Ureter (tissue), 1 donor: ENCODE measurements around the gene SEBOX. TPM values are rescaled to one million over a fixed set of nuclear protein-coding genes. Genes with fewer than 3 reads are reported as not detected.

ENCODE experiments used
- DNase-seq: peaks from one replicate; pipeline ENCODE4 v3.0.0-alpha.2; 2020; ENCODE audit warnings: low spot score
- total RNA-seq: library from RNA; stranded (reverse); gene quantifications from one replicate; pipeline ENCODE4 v1.2.4, GENCODE V29; 2023
- donor health status: DM: yes; HTN: yes; CAD: no.

The SEBOX gene
- total RNA-seq, 1 donor from 2014 or later = not detected

DNA sequence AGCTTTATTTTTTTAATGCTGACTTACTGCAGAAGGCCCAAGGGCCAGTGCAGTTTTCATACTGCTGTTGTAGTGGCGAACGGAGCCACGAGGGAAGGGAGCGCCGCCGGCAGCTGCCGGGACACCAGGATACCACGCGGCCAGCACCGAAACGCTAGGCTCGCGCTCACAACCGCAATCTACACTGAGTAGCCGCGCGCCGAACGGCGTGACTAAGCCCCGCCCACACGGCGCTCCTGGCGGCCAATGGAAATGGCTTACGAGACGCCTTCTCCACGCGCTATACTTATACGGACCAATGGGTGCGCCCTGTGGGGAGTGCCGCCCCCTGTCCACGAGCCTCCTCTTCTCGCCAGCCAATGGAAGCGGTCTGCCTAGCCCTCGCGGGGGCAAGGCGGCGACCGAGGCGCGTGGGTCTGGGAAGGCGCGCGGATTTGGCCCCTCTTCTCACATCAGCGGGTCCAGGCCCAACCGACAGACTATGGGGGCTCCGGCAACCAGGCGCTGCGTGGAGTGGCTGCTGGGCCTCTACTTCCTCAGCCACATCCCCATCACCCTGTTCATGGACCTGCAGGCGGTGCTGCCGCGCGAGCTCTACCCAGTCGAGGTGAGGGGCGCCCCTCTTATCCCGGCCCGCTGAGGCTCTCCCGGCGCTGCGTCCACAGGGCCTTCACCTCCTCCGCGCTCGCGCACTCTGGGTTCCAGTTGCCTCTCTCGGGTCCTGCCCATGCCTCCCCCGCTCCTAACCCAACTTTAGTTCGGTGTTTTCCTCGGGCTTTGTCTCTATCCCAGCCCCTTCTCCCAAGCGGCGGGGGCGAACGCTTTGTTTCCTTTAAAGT lies 46.0 kb downstream of the SEBOX start, which contains the start of gene TMEM97:
TSS of gene TMEM97 (plus strand) at position 442 of the 839 bp plus-strand sequence. CDS start at position 482, 40 bp downstream.
- DNase-seq = peak; percentile 96

DNA sequence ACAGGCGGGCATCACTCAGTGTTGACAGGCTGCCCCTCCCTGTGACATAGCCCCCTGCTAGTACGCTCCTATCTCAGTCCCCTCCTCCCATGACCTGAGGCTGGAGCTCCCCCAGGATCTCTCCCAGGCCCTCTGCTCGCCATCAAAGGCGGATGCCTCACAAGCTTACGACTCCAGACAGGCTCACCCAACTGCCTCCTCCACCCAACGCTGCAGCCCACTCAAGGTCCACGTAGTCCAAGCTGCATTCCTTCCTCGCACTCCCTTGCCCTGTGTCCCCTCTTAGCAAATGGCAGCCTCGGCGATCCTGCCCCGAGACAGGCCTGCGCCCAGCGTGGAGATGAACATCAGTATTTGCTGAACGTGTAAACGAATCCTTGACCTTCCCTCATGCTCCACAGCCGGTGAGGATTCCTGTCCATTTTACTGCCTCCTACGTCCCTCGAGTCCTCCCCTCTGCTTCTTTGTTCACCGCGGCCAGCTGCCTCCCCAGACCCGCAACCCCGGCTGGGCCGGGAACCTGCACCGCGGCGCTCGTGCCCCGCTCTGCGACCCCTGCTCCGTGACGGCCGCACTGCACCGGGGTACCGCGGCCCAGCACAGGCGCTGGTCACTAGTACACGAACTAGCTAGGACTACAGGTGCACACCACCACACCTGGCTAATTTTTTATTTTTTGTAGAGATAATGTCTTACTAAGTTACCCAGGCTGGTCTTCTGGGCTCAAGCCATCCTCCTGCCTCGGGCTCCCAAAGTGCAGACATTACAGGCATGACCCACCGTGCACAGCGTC lies 46.8 kb downstream of the SEBOX start:
- no peak for DNase-seq

DNA sequence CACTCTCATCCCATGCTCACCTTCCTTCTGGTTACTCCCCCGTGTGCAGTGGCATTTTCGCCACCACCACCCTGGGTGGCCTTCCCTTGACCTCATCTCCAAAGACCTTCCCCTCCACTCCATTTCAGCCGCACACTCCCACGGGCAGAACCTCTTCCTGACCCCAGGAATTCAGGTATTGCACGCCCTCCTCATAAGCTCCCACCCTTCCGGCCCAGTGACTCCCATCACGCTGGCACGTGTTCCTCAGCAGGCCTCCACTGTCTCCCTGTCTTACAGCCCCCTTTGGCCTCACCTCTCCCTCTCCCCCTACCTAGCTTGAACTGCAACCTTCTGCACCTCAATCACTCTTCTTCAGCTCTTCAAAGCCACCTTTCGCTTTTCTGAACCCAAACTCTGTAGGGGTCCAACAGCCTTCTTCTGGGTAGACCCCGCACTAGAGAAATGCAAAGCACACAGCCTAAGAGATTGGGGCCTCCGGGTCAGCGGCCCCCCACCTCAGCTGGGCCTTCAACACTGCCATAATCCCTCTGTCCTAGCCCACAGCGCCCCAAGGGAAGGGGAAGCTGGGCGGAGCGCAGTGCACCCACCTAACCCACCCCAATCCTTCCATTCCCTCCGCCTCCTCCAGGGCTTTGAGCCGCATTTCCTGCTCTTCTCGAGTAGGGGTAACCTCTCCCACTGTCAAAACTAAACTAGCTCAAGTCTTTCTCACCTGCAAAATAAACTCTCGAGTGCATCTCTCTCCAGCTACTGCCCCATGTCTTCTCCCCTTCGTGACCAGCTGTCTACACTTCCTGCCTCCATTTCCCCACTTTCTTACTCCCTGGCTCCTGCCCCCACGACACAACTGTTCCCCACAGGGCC lies 47.7 kb downstream of the SEBOX start:
- no peak for DNase-seq

GRCh38 chr17:28315846-28316705 lies 48.9 kb downstream of the SEBOX start:
- DNase-seq = no peak

DNA sequence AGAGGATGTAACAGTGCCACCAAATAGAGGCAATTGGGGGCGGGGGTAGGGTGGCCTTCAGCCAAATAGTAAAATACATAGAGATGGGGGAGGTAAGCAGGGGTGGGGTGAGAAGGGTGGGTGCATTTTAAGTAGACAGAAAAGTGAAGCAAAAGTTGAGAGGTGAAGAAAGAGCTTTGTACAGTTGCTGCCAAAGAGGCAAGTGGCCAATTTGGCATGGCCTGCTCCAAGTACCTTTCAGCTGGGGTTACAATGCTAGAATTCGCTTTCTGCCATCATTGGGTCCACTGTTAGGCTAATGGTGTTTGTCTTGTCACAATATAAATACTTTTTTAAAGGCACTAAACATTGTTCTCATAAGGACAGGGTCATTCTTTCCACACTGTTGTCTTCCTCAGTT lies 51.2 kb downstream of the SEBOX start:
- DNase-seq = no peak

Other genes starting within 250 kb of the SEBOX start
- gene TMEM97, start 46.0 kb downstream of the SEBOX start, total RNA-seq = 237 TPM
- 48.8 TPM for gene IFT20, start 29.7 kb downstream of the SEBOX start, total RNA-seq
- 55.1 TPM for gene TNFAIP1, start 29.4 kb downstream of the SEBOX start, total RNA-seq
- gene POLDIP2, start 7.7 kb downstream of the SEBOX start, total RNA-seq = 74.6 TPM
- gene VTN, start 5.1 kb upstream of the SEBOX start, total RNA-seq = 1.0 TPM
- 34.7 TPM for gene SARM1, start 6.5 kb upstream of the SEBOX start, total RNA-seq
- 15.4 TPM for gene SLC46A1, start 41.0 kb upstream of the SEBOX start, total RNA-seq
- 0.62 TPM for gene SLC13A2, start 108.4 kb upstream of the SEBOX start, total RNA-seq
- 1.5 TPM for gene FOXN1, start 141.1 kb upstream of the SEBOX start, total RNA-seq
- 37.5 TPM for gene UNC119, start 187.4 kb upstream of the SEBOX start, total RNA-seq
- gene PIGS, start 206.3 kb upstream of the SEBOX start, total RNA-seq = 52.9 TPM
- gene ALDOC, start 211.7 kb upstream of the SEBOX start, total RNA-seq = 15.7 TPM
- gene SPAG5, start 233.8 kb upstream of the SEBOX start, total RNA-seq = 8.5 TPM
- 27.5 TPM for gene RSKR, start 249.0 kb upstream of the SEBOX start, total RNA-seq